Measurements from ENCODE around the gene FBXW8. TPM values are rescaled to one million over a fixed set of nuclear protein-coding genes. Genes with fewer than 3 reads are reported as not detected.

FBXW8 gene
- total RNA-seq, 2 experiments from 2014 or later, result 6.6 to 7.3 TPM

DNA sequence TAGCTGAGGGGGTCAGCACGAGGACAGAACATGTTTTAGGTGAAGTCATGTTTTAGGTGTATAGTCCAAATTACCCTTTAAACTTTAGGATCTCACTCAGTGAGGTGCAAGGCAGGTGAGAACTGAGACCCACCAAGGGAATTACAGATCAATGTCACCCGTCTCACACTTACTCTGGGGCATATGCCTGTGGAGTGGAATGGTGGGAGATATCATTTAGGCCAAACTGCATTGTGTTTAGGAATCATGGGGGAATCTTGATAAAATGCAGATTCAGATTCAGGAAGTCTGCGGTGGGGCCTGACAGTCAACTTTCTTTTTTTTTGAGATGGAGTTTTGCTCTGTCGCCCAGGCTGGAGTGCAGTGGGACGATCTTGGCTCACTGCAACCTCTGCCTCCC is 17.8 kb downstream of the FBXW8 start:
- Histone ChIP-seq H3K4me3 (ENCODE audit: low read length) (no peak overlapping the region), H3K27ac (ENCODE audit: low read depth in 1 of 2, low read length in 2 of 2) (no peak overlapping the region), H3K36me3 (ENCODE audit: insufficient read depth, low read length) (peaks cover 9% of the 10 kb centered on the region), H3K4me1 (ENCODE audit: insufficient read depth, low read length) (peaks cover 24% of the 10 kb centered on the region), H3K27me3 (ENCODE audit: control insufficient read depth in 1 of 2, insufficient read depth in 2 of 2, low read length in 2 of 2) (no peaks in the 10 kb centered on the region), H3K9me3 (ENCODE audit: control insufficient read depth in 1 of 2, insufficient read depth in 1 of 2, low read length in 2 of 2) (no peaks in the 10 kb centered on the region)
- ChIA-PET CTCF (no interaction called here), POLR2A (no interaction called here)
- Mint-ChIP-seq H3K9me3 (no peaks in the 10 kb centered on the region), H3K36me3 (ENCODE audit: low read depth) (peaks cover 46% of the 10 kb centered on the region), H3K4me1 (ENCODE audit: low read depth) (peaks cover 52% of the 10 kb centered on the region), H3K27me3 (no peaks in the 10 kb centered on the region), H3K4me3 (no peak overlapping the region), H3K27ac (no peak overlapping the region)
- intact Hi-C loops (cut with DNase I, micrococcal nuclease), result no loop called here
- DNase-seq (no peak), ATAC-seq (ENCODE audit: poor library complexity) (no peak)
- TF ChIP-seq, protein P1, sequence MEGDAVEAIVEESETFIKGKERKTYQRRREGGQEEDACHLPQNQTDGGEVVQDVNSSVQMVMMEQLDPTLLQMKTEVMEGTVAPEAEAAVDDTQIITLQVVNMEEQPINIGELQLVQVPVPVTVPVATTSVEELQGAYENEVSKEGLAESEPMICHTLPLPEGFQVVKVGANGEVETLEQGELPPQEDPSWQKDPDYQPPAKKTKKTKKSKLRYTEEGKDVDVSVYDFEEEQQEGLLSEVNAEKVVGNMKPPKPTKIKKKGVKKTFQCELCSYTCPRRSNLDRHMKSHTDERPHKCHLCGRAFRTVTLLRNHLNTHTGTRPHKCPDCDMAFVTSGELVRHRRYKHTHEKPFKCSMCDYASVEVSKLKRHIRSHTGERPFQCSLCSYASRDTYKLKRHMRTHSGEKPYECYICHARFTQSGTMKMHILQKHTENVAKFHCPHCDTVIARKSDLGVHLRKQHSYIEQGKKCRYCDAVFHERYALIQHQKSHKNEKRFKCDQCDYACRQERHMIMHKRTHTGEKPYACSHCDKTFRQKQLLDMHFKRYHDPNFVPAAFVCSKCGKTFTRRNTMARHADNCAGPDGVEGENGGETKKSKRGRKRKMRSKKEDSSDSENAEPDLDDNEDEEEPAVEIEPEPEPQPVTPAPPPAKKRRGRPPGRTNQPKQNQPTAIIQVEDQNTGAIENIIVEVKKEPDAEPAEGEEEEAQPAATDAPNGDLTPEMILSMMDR (IDR thresholded peaks at IDR 0.05), result no peak

DNA sequence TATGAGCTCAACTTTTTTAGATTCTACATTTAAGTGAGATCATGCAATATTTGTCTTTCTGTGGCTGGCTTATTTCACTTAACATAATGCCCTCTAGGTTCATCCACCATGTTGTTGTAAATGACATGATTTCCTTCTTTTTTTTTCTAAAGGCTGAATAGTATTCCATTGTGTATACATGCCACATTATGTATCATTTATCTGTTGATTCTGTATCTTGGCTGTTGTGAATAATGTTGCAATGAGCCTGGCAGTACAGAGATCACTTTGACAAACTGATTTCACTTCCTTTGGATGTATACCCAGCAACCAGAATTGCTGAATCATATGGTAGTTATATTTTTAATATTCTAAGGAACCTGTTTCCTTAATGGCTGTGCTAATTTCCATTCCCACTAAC is 19.1 kb downstream of the FBXW8 start:
- intact Hi-C loops (cut with DNase I, micrococcal nuclease), result no loop called here
- no peak overlapping the region for H3K27ac ChIP-seq (ENCODE audit: low read depth in 1 of 2, low read length in 2 of 2)
- H3K9me3 ChIP-seq (ENCODE audit: control insufficient read depth in 1 of 2, insufficient read depth in 1 of 2, low read length in 2 of 2), result no peaks in the 10 kb centered on the region
- no peaks in the 10 kb centered on the region for H3K27me3 Mint-ChIP-seq
- ATAC-seq (ENCODE audit: poor library complexity) (no peak), DNase-seq (no peak)
- H3K4me1 Mint-ChIP-seq (ENCODE audit: low read depth), result peaks cover 41% of the 10 kb centered on the region
- TF ChIP-seq, protein P1 (IDR thresholded peaks at IDR 0.05), result no peak
- H3K36me3 Mint-ChIP-seq (ENCODE audit: low read depth), result peaks cover 55% of the 10 kb centered on the region
- H3K4me1 ChIP-seq (ENCODE audit: insufficient read depth, low read length), result peaks cover 16% of the 10 kb centered on the region
- H3K27ac Mint-ChIP-seq, result no peak overlapping the region
- POLR2A ChIA-PET, result no interaction called here
- CTCF ChIA-PET, result no interaction called here
- no peaks in the 10 kb centered on the region for H3K9me3 Mint-ChIP-seq
- H3K27me3 ChIP-seq (ENCODE audit: control insufficient read depth in 1 of 2, insufficient read depth in 2 of 2, low read length in 2 of 2), result no peaks in the 10 kb centered on the region
- peaks cover 9% of the 10 kb centered on the region for H3K36me3 ChIP-seq (ENCODE audit: insufficient read depth, low read length)
- no peak overlapping the region for H3K4me3 Mint-ChIP-seq
- H3K4me3 ChIP-seq (ENCODE audit: low read length), result no peak overlapping the region

DNA sequence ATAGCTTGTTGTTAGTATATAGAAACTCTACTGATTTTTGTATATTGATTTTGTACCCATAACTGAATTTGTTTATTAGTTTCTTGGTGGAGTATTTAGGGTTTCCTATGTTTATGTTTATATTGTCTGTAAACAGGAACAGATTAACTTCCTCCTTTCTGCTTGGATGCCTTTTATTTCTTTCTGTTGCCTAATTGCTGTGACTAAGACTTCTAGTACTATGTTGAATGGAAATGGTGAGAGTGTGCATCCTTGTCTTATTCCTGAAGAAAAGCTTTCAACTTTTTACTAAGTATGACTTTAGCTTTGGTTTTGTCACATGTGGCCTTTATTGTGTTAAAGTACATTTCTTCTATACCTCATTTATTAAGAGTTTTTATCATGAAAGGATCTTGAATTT is 20.9 kb downstream of the FBXW8 start:
- ATAC-seq (ENCODE audit: poor library complexity) (no peak), DNase-seq (no peak)
- Mint-ChIP-seq H3K4me1 (ENCODE audit: low read depth) (peaks cover 23% of the 10 kb centered on the region), H3K27me3 (no peaks in the 10 kb centered on the region), H3K27ac (no peak overlapping the region), H3K4me3 (no peak overlapping the region), H3K9me3 (peaks cover 2% of the 10 kb centered on the region), H3K36me3 (ENCODE audit: low read depth) (peaks cover 73% of the 10 kb centered on the region)
- Histone ChIP-seq H3K9me3 (ENCODE audit: control insufficient read depth in 1 of 2, insufficient read depth in 1 of 2, low read length in 2 of 2) (no peaks in the 10 kb centered on the region), H3K36me3 (ENCODE audit: insufficient read depth, low read length) (peaks cover 15% of the 10 kb centered on the region), H3K27ac (ENCODE audit: low read depth in 1 of 2, low read length in 2 of 2) (no peak overlapping the region), H3K4me3 (ENCODE audit: low read length) (no peak overlapping the region), H3K4me1 (ENCODE audit: insufficient read depth, low read length) (peaks cover 5% of the 10 kb centered on the region), H3K27me3 (ENCODE audit: control insufficient read depth in 1 of 2, insufficient read depth in 2 of 2, low read length in 2 of 2) (no peaks in the 10 kb centered on the region)
- TF ChIP-seq, protein P1 (IDR thresholded peaks at IDR 0.05), result no peak
- POLR2A ChIA-PET, result no interaction called here
- intact Hi-C loops (cut with DNase I, micrococcal nuclease), result no loop called here
- CTCF ChIA-PET, result no interaction called here

All from CD4-positive, alpha-beta T cell (primary cell).